ENCODE measurements around the gene CCR7. TPM values are rescaled to one million over a fixed set of nuclear protein-coding genes. Genes with fewer than 3 reads are reported as not detected.

Gene CCR7
- total RNA-seq, 1 donor from 2014 or later, result not detected

GRCh38 chr17:40563220-40564052, 1.8 kb downstream of the CCR7 start:
- no peak overlapping the region for H3K27ac ChIP-seq (ENCODE audit: low read depth, low read length)
- H3K27me3 Mint-ChIP-seq (ENCODE audit: low read depth, unreplicated experiment), result peaks cover 48% of the 10 kb centered on the region
- FAIRE-seq, result no peak
- H3K36me3 ChIP-seq (ENCODE audit: insufficient read depth, low read length), result no peaks in the 10 kb centered on the region
- no peak overlapping the region for H2AFZ ChIP-seq (ENCODE audit: low read depth, low read length)
- peaks cover 5% of the 10 kb centered on the region for H3K4me1 Mint-ChIP-seq (ENCODE audit: low read depth, unreplicated experiment)
- no peak for DNase-seq (ENCODE audit: low read depth)
- no peak overlapping the region for H3K4me2 ChIP-seq (ENCODE audit: low read length)
- H3K9me3 ChIP-seq (ENCODE audit: insufficient read depth, low read depth, low read length), result peaks cover 3% of the 10 kb centered on the region
- no peak overlapping the region for H3K9ac ChIP-seq (ENCODE audit: low read length)
- TF ChIP-seq CTCF (IDR thresholded peaks at IDR 0.05; ENCODE audit: insufficient read depth, low read depth, low read length), result no peak
- no peak for TF ChIP-seq EZH2 (IDR thresholded peaks at IDR 0.05; ENCODE audit: insufficient read depth, low read length)
- no peak overlapping the region for H3K27ac Mint-ChIP-seq (ENCODE audit: unreplicated experiment)
- no peak overlapping the region for H3K4me3 Mint-ChIP-seq (ENCODE audit: unreplicated experiment)
- H3K36me3 Mint-ChIP-seq (ENCODE audit: low read depth, unreplicated experiment), result peaks cover 3% of the 10 kb centered on the region
- H3K4me3 ChIP-seq (ENCODE audit: insufficient read depth, low read depth, low read length), result no peak overlapping the region
- peaks cover 35% of the 10 kb centered on the region for H3K27me3 ChIP-seq (ENCODE audit: insufficient read depth, low read length)
- peaks cover 15% of the 10 kb centered on the region for H3K4me1 ChIP-seq (ENCODE audit: insufficient read depth, low read length)
- H3K9me3 Mint-ChIP-seq (ENCODE audit: unreplicated experiment), result peaks cover 2% of the 10 kb centered on the region
- no peaks in the 10 kb centered on the region for H3K79me2 ChIP-seq (ENCODE audit: insufficient read depth, low read length)
- no peaks in the 10 kb centered on the region for H4K20me1 ChIP-seq (ENCODE audit: insufficient read depth, low read length)

GRCh38 chr17:40562838-40563219, 2.4 kb downstream of the CCR7 start:
- Histone ChIP-seq H3K9me3 (ENCODE audit: insufficient read depth, low read depth, low read length) (no peaks in the 10 kb centered on the region), H3K27ac (ENCODE audit: low read depth, low read length) (no peak overlapping the region), H3K4me2 (ENCODE audit: low read length) (no peak overlapping the region), H3K9ac (ENCODE audit: low read length) (no peak overlapping the region), H2AFZ (ENCODE audit: low read depth, low read length) (no peak overlapping the region), H3K4me1 (ENCODE audit: insufficient read depth, low read length) (peaks cover 15% of the 10 kb centered on the region), H4K20me1 (ENCODE audit: insufficient read depth, low read length) (no peaks in the 10 kb centered on the region), H3K27me3 (ENCODE audit: insufficient read depth, low read length) (peaks cover 35% of the 10 kb centered on the region), H3K4me3 (ENCODE audit: insufficient read depth, low read depth, low read length) (no peak overlapping the region), H3K36me3 (ENCODE audit: insufficient read depth, low read length) (no peaks in the 10 kb centered on the region), H3K79me2 (ENCODE audit: insufficient read depth, low read length) (no peaks in the 10 kb centered on the region)
- no peak for DNase-seq (ENCODE audit: low read depth)
- H3K27ac Mint-ChIP-seq (ENCODE audit: unreplicated experiment), result no peak overlapping the region
- no peak for FAIRE-seq
- peaks cover 5% of the 10 kb centered on the region for H3K4me1 Mint-ChIP-seq (ENCODE audit: low read depth, unreplicated experiment)
- TF ChIP-seq EZH2 (IDR thresholded peaks at IDR 0.05; ENCODE audit: insufficient read depth, low read length) (no peak), CTCF (IDR thresholded peaks at IDR 0.05; ENCODE audit: insufficient read depth, low read depth, low read length) (no peak)
- H3K4me3 Mint-ChIP-seq (ENCODE audit: unreplicated experiment), result no peak overlapping the region
- peaks cover 3% of the 10 kb centered on the region for H3K36me3 Mint-ChIP-seq (ENCODE audit: low read depth, unreplicated experiment)
- peaks cover 54% of the 10 kb centered on the region for H3K27me3 Mint-ChIP-seq (ENCODE audit: low read depth, unreplicated experiment)
- H3K9me3 Mint-ChIP-seq (ENCODE audit: unreplicated experiment), result peaks cover 2% of the 10 kb centered on the region

All from astrocyte (in vitro differentiated cells and primary cell).